H9 (cell line): Measurements from ENCODE around the gene DDX59. TPM values are rescaled to one million over a fixed set of nuclear protein-coding genes. Genes with fewer than 3 reads are reported as not detected.

Experiments
- DNase-seq: peaks from one replicate; pipeline ENCODE4 v3.0.0-alpha.2; 2017
- H2AFZ ChIP-seq: one replicate; pipeline ENCODE4 v1.6.1; 2013; ENCODE audit warnings: mild to moderate bottlenecking, low read length, control low read depth, moderate library complexity
- H2AK5ac ChIP-seq: 2 replicates; pipeline ENCODE4 v1.6.1; 2013; ENCODE audit warnings: low read length, control low read depth, mixed read lengths; ENCODE audit not compliant: insufficient read length
- H2BK120ac ChIP-seq: one replicate; pipeline ENCODE4 v1.6.1; 2013; ENCODE audit warnings: low read depth, mild to moderate bottlenecking, low read length, control low read depth, inconsistent platforms; ENCODE audit not compliant: poor library complexity, severe bottlenecking
- H2BK12ac ChIP-seq: 2 replicates; pipeline ENCODE4 v1.6.1; 2013; ENCODE audit warnings: low read length, control low read depth, mixed read lengths, low read depth; ENCODE audit not compliant: insufficient read length
- H2BK15ac ChIP-seq: 2 replicates; pipeline ENCODE4 v1.6.1; 2013; ENCODE audit warnings: low read depth, low read length, control low read depth
- H2BK20ac ChIP-seq: one replicate; pipeline ENCODE4 v1.6.1; 2013; ENCODE audit warnings: low read depth, mild to moderate bottlenecking, low read length, control low read depth, inconsistent platforms; ENCODE audit not compliant: poor library complexity, severe bottlenecking
- H2BK5ac ChIP-seq: 2 replicates; pipeline ENCODE4 v1.6.1; 2013; ENCODE audit warnings: low read length, control low read depth, mixed read lengths; ENCODE audit not compliant: insufficient read length
- H3K14ac ChIP-seq: 2 replicates; pipeline ENCODE4 v1.6.1; 2013; ENCODE audit warnings: low read length, control low read depth; ENCODE audit not compliant: insufficient read depth
- H3K18ac ChIP-seq: 2 replicates; pipeline ENCODE4 v1.6.1; 2013; ENCODE audit warnings: low read depth, mild to moderate bottlenecking, mixed read lengths, low read length, control low read depth; ENCODE audit not compliant: insufficient read length
- H3K23ac ChIP-seq: 2 replicates; pipeline ENCODE4 v1.6.1; 2013; ENCODE audit warnings: low read length, control low read depth, mixed read lengths, low read depth; ENCODE audit not compliant: insufficient read length
- H3K23me2 ChIP-seq: 2 replicates; pipeline ENCODE4 v1.6.1; 2013; ENCODE audit warnings: low read depth, mild to moderate bottlenecking, mixed read lengths, low read length, control low read depth; ENCODE audit not compliant: insufficient read length, poor library complexity, severe bottlenecking
- H3K27ac ChIP-seq: 2 replicates; pipeline ENCODE4 v1.5.1; 2013; ENCODE audit warnings: low read length, control low read depth, mixed read lengths, low read depth; ENCODE audit not compliant: insufficient read length
- H3K27me3 ChIP-seq: 2 replicates; pipeline ENCODE4 v1.6.1; 2013; ENCODE audit warnings: low read length, control low read depth, inconsistent platforms; ENCODE audit not compliant: insufficient read depth
- H3K4ac ChIP-seq: 2 replicates; pipeline ENCODE4 v1.6.1; 2013; ENCODE audit warnings: low read depth, mild to moderate bottlenecking, control low read depth, inconsistent platforms, low read length, moderate library complexity
- H3K4me1 ChIP-seq: 2 replicates; pipeline ENCODE4 v1.6.1; 2013; ENCODE audit warnings: low read length, control low read depth, inconsistent platforms; ENCODE audit not compliant: insufficient read depth
- H3K4me2 ChIP-seq: 2 replicates; pipeline ENCODE4 v1.6.1; 2013; ENCODE audit warnings: low read length, control low read depth, mixed read lengths; ENCODE audit not compliant: insufficient read length, insufficient read depth
- H3K56ac ChIP-seq: 2 replicates; pipeline ENCODE4 v1.6.1; 2013; ENCODE audit warnings: low read depth, mild to moderate bottlenecking, mixed read lengths, low read length, control low read depth; ENCODE audit not compliant: insufficient read length
- H3K79me1 ChIP-seq: 2 replicates; pipeline ENCODE4 v1.6.1; 2013; ENCODE audit warnings: low read depth, mild to moderate bottlenecking, moderate library complexity, low read length, control low read depth, inconsistent platforms; ENCODE audit not compliant: insufficient read depth, poor library complexity, severe bottlenecking
- H3K79me2 ChIP-seq: 2 replicates; pipeline ENCODE4 v1.6.1; 2013; ENCODE audit warnings: low read length, control low read depth, inconsistent platforms; ENCODE audit not compliant: insufficient read depth
- H3K9ac ChIP-seq: 2 replicates; pipeline ENCODE4 v1.6.1; 2013; ENCODE audit warnings: low read length, control low read depth, mixed read lengths; ENCODE audit not compliant: insufficient read length; ENCODE audit errors: extremely low read depth
- H3K9me3 ChIP-seq: one replicate; pipeline ENCODE4 v1.6.1; 2013; ENCODE audit warnings: low read depth, low read length, inconsistent platforms; ENCODE audit not compliant: control insufficient read depth
- H3T11ph ChIP-seq: one replicate; pipeline ENCODE4 v1.6.1; 2013; ENCODE audit warnings: mild to moderate bottlenecking, low read length, control low read depth, inconsistent platforms
- H4K20me1 ChIP-seq: one replicate; pipeline ENCODE4 v1.6.1; 2013; ENCODE audit not compliant: control insufficient read depth, insufficient read length, insufficient read depth
- H4K5ac ChIP-seq: 2 replicates; pipeline ENCODE4 v1.6.1; 2013; ENCODE audit warnings: low read depth, mild to moderate bottlenecking, mixed read lengths, low read length, control low read depth; ENCODE audit not compliant: insufficient read length
- H4K8ac ChIP-seq: replicated peaks from 2 replicates; pipeline ENCODE4 v1.6.1; 2013; ENCODE audit warnings: low read length, control low read depth, mixed read lengths, low read depth; ENCODE audit not compliant: insufficient read length
- H4K91ac ChIP-seq: 2 replicates; pipeline ENCODE4 v1.6.1; 2013; ENCODE audit warnings: low read depth, mild to moderate bottlenecking, moderate library complexity, mixed read lengths, low read length, control low read depth; ENCODE audit not compliant: insufficient read length
- H3K27ac Mint-ChIP-seq, 3 experiments: 2 replicates in 2 of 3; 3 replicates in 1 of 3; pipeline ENCODE4 v1.8.0; 2020 to 2021; ENCODE audit warnings: mixed read lengths in 3 of 3, mild to moderate bottlenecking in 1 of 3, moderate library complexity in 1 of 3
- H3K27me3 Mint-ChIP-seq: 2 replicates; pipeline ENCODE4 v1.8.0; 2021; ENCODE audit warnings: low read depth, mild to moderate bottlenecking, moderate library complexity, mixed read lengths
- H3K36me3 Mint-ChIP-seq, 3 experiments: 2 replicates in 2 of 3; 3 replicates in 1 of 3; pipeline ENCODE4 v1.8.0; 2020 to 2021; ENCODE audit warnings: low read depth in 3 of 3, mixed read lengths in 3 of 3; ENCODE audit not compliant: insufficient read depth in 1 of 3
- H3K4me1 Mint-ChIP-seq, 2 experiments: 2 replicates each; pipeline ENCODE4 v1.8.0; 2020; ENCODE audit warnings: mixed read lengths in 2 of 2
- H3K4me3 Mint-ChIP-seq, 2 experiments: 2 replicates in 1 of 2; 3 replicates in 1 of 2; pipeline ENCODE4 v1.8.0; 2020 to 2021; ENCODE audit warnings: mild to moderate bottlenecking in 2 of 2, mixed read lengths in 2 of 2, moderate library complexity in 1 of 2
- H3K9me3 Mint-ChIP-seq, 2 experiments: 2 replicates in 1 of 2; 3 replicates in 1 of 2; pipeline ENCODE4 v1.8.0; 2020; ENCODE audit warnings: mild to moderate bottlenecking in 2 of 2, mixed read lengths in 2 of 2, moderate library complexity in 1 of 2
- WGBS: extraction: QIAGEN DNeasy Blood & Tissue Kit; methylation state at CpG from one replicate; pipeline ENCODE4 v1.1.7; 2013; ENCODE audit warnings: missing lambda C conversion rate, low lambda C conversion rate, mixed read lengths; ENCODE audit not compliant: insufficient read length; ENCODE audit errors: extremely low coverage; 5-methylcytosine and 5-hydroxymethylcytosine counted together
- total RNA-seq: library from RNA; stranded (reverse); gene quantifications from 2 replicates; pipeline ENCODE4 v1.2.1, GENCODE V29; 2021
- TF ChIP-seq, protein P1 (sequence below): fragments of 200-600 bp; sonication (generic); conservative IDR thresholded peaks from 3 replicates; pipeline ENCODE4 v1.8.0; 2021; ENCODE audit warnings: antibody characterized with exemption, mild to moderate bottlenecking

Gene DDX59
- total RNA-seq, 1 experiment from 2014 or later: 14.0 TPM

DNA sequence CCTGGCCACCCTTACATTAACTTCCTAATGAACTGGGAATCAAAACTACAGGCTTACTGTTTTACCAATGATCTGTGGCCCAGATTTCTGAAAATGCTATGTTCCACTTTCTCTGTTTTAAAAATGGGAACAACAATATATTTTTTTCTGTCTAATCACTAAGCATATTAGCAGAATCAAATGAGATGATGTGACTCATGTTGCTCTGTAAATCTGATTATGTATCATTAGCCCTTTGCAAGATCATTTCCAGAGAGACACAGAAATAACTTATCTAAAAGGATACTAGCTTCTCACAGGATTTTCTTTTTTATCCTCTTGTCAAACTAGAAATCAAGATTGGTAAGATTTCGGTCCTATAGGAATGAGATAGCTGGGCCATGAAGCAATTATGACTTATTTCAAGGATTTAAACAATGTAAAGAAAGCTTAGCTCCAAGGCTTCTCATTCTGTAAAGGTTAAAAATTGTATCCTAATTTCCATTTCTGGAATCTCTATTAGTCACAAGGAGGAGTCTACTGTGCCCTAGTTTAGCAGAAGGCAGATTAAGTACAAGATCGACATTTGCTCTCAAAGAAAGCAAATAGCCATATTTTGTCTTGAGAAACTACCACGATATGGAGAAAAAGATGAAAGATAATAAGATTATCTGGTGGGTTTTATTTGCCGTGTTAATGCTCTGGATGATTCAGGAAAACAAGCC is 36.6 kb upstream of the DDX59 start:
- no peak overlapping the region for H3K27ac ChIP-seq
- H4K8ac ChIP-seq: no peak overlapping the region
- H3K4me1 ChIP-seq: no peaks in the 10 kb centered on the region
- TF ChIP-seq, protein P1, sequence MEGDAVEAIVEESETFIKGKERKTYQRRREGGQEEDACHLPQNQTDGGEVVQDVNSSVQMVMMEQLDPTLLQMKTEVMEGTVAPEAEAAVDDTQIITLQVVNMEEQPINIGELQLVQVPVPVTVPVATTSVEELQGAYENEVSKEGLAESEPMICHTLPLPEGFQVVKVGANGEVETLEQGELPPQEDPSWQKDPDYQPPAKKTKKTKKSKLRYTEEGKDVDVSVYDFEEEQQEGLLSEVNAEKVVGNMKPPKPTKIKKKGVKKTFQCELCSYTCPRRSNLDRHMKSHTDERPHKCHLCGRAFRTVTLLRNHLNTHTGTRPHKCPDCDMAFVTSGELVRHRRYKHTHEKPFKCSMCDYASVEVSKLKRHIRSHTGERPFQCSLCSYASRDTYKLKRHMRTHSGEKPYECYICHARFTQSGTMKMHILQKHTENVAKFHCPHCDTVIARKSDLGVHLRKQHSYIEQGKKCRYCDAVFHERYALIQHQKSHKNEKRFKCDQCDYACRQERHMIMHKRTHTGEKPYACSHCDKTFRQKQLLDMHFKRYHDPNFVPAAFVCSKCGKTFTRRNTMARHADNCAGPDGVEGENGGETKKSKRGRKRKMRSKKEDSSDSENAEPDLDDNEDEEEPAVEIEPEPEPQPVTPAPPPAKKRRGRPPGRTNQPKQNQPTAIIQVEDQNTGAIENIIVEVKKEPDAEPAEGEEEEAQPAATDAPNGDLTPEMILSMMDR: no peak
- no peaks in the 10 kb centered on the region for H4K20me1 ChIP-seq
- WGBS: no CpG with 5 or more reads among the region's 4 CpGs
- H3K27me3 Mint-ChIP-seq: no peaks in the 10 kb centered on the region; the same call in 1 of the 2 replicates
- H2AK5ac ChIP-seq: no peak overlapping the region
- H2BK12ac ChIP-seq: no peak overlapping the region
- no peak overlapping the region for H3K14ac ChIP-seq
- no peak overlapping the region for H2BK15ac ChIP-seq
- no peak overlapping the region for H3K27ac Mint-ChIP-seq
- H3K56ac ChIP-seq: no peak overlapping the region
- H3K79me2 ChIP-seq: no peaks in the 10 kb centered on the region
- H4K5ac ChIP-seq: no peak overlapping the region
- H3K4ac ChIP-seq: no peak overlapping the region
- H3K23me2 ChIP-seq: no peaks in the 10 kb centered on the region
- no peaks in the 10 kb centered on the region for H3K9me3 Mint-ChIP-seq
- H3K9ac ChIP-seq: no peak overlapping the region
- no peak overlapping the region for H2AFZ ChIP-seq
- no peak for DNase-seq
- no peak overlapping the region for H2BK120ac ChIP-seq
- no peak overlapping the region for H3K23ac ChIP-seq
- H3T11ph ChIP-seq: no peak overlapping the region
- H3K4me2 ChIP-seq: no peak overlapping the region
- H3K18ac ChIP-seq: no peak overlapping the region
- no peaks in the 10 kb centered on the region for H3K79me1 ChIP-seq
- no peaks in the 10 kb centered on the region for H3K27me3 ChIP-seq
- no peak overlapping the region for H2BK20ac ChIP-seq
- peaks cover 6 to 9% of the 10 kb centered on the region in 2 experiments; a peak in 3 of 4 replicates for H3K4me1 Mint-ChIP-seq
- H3K36me3 Mint-ChIP-seq: no peaks in the 10 kb centered on the region
- no peaks in the 10 kb centered on the region for H3K9me3 ChIP-seq
- H4K91ac ChIP-seq: no peak overlapping the region
- no peak overlapping the region for H3K4me3 Mint-ChIP-seq
- no peak overlapping the region for H2BK5ac ChIP-seq
